Measurements from ENCODE around the gene TBX10. TPM values are rescaled to one million over a fixed set of nuclear protein-coding genes. Genes with fewer than 3 reads are reported as not detected.

The TBX10 gene
- total RNA-seq, 4 donors from 2014 or later, result not detected

- Histone ChIP-seq H3K9me3 (no peaks in the 10 kb centered on the region), H3K36me3 (no peaks in the 10 kb centered on the region), H3K4me1 (peaks cover 11 to 28% (median 22%) of the 10 kb centered on the region in 4 donors), H3K27ac (replicated peaks in 1 of 4) (no peak overlapping the region), H3K4me3 (no peak overlapping the region), H3K27me3 (peaks cover 0 to 8% (median 0%) of the 10 kb centered on the region in 4 donors)
- 93% methylated on average over 30 of the region's 30 CpGs for WGBS
- no peak for DNase-seq (ENCODE audit: extremely low spot score)
- TF ChIP-seq POLR2AphosphoS5 (IDR thresholded peaks at IDR 0.05) (no peak), POLR2A (IDR thresholded peaks at IDR 0.05; ENCODE audit: low read depth) (no peak), EP300 (IDR thresholded peaks at IDR 0.05) (no peak), CTCF (IDR thresholded peaks at IDR 0.05) (no peak)
- intact Hi-C loops (cut with DNase I), result loop anchor here (5.0 kb wide), 1 partner anchor 174 kb away; no protein-coding TSS in a partner anchor
Measured at GRCh38 chr11:67632982-67633755, 6.4 kb downstream of the TBX10 start.

GRCh38 chr11:67632175-67632981 lies 7.2 kb downstream of the TBX10 start:
- no peaks in the 10 kb centered on the region for H3K9me3 ChIP-seq
- H3K36me3 ChIP-seq, result no peaks in the 10 kb centered on the region
- no peak overlapping the region for H3K4me3 ChIP-seq
- 89% methylated on average over 7 of the region's 12 CpGs for WGBS
- H3K4me1 ChIP-seq, result peaks cover 11 to 29% (median 22%) of the 10 kb centered on the region in 4 donors
- H3K27ac ChIP-seq (replicated peaks in 1 of 4), result no peak overlapping the region
- TF ChIP-seq POLR2A (IDR thresholded peaks at IDR 0.05; ENCODE audit: low read depth) (no peak), EP300 (IDR thresholded peaks at IDR 0.05) (no peak), POLR2AphosphoS5 (IDR thresholded peaks at IDR 0.05) (no peak), CTCF (IDR thresholded peaks at IDR 0.05) (no peak)
- H3K27me3 ChIP-seq, result peaks cover 0 to 8% (median 0%) of the 10 kb centered on the region in 4 donors
- DNase-seq (ENCODE audit: extremely low spot score), result no peak
- intact Hi-C loops (cut with DNase I), result loop anchor here (5.0 kb wide), 1 partner anchor 175 kb away; no protein-coding TSS in a partner anchor

GRCh38 chr11:67631853-67632174 lies 7.7 kb downstream of the TBX10 start:
- peaks cover 11 to 29% (median 22%) of the 10 kb centered on the region in 4 donors for H3K4me1 ChIP-seq
- H3K36me3 ChIP-seq, result no peaks in the 10 kb centered on the region
- 97% methylated on average over 2 of the region's 2 CpGs for WGBS
- H3K9me3 ChIP-seq, result no peaks in the 10 kb centered on the region
- TF ChIP-seq CTCF (IDR thresholded peaks at IDR 0.05) (no peak), EP300 (IDR thresholded peaks at IDR 0.05) (no peak), POLR2A (IDR thresholded peaks at IDR 0.05; ENCODE audit: low read depth) (no peak), POLR2AphosphoS5 (IDR thresholded peaks at IDR 0.05) (no peak)
- peaks cover 0 to 8% (median 0%) of the 10 kb centered on the region in 4 donors for H3K27me3 ChIP-seq
- H3K27ac ChIP-seq (replicated peaks in 1 of 4), result no peak overlapping the region
- intact Hi-C loops (cut with DNase I), result loop anchor here (5.0 kb wide), 1 partner anchor 175 kb away; no protein-coding TSS in a partner anchor
- H3K4me3 ChIP-seq, result no peak overlapping the region
- no peak for DNase-seq (ENCODE audit: extremely low spot score)

- H3K27ac ChIP-seq (replicated peaks in 1 of 4), result peak overlapping the region; percentile 95 to 97 (median 96)
- intact Hi-C loops (cut with DNase I), result loop anchor here (5.0 kb wide), 1 partner anchor 176 kb away; no protein-coding TSS in a partner anchor
- no peak for DNase-seq (ENCODE audit: extremely low spot score)
Measured at GRCh38 chr11:67631411-67631810, 8.2 kb downstream of the TBX10 start.

More at GRCh38 chr11:67631411-67631810, 8.2 kb downstream of the TBX10 start:
- Histone ChIP-seq H3K4me3 (no peak overlapping the region), H3K27me3 (peaks cover 0 to 8% (median 0%) of the 10 kb centered on the region in 4 donors), H3K36me3 (no peaks in the 10 kb centered on the region), H3K9me3 (no peaks in the 10 kb centered on the region), H3K4me1 (peaks cover 11 to 29% (median 22%) of the 10 kb centered on the region in 4 donors)
- 67% methylated on average over 1 of the region's 7 CpGs for WGBS
- TF ChIP-seq POLR2AphosphoS5 (IDR thresholded peaks at IDR 0.05), result no peak
- TF ChIP-seq POLR2A (IDR thresholded peaks at IDR 0.05; ENCODE audit: low read depth), result no peak
- no peak for TF ChIP-seq EP300 (IDR thresholded peaks at IDR 0.05)
- TF ChIP-seq CTCF (IDR thresholded peaks at IDR 0.05), result no peak
